ENCODE results near the gene PRR33.

The PRR33 gene

DNA sequence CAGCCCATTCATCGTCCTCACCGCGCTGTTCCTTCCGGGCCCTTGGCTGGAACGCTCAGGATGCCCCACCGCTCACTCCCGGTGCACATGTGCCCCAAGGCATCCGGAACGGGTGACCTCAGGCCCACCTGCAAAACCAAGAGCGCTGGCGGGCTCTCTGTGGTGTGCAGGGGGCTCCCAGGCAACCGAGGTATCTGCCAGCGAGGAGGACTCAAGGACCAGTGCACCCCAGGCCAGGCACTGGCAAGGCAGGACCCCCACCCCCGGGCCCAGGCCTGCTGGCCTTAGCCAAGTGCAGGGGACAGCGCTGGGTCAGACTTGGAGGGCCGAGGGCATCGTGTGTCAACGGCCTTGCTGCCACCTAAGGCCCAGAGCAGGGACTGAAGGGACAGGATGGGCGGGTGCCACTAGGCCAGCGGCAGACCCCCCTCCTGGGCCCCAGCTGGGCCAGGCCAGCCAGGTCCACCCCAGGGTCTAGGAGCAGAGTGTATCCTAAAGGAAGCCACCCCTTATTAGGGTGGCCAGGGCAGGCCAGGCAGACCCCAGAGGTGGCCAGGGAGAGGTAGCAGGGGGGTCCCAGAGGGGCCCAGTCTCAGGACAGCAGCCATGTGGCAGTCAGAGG is 36.3 kb upstream of the PRR33 start:
- no peak for DNase-seq

DNA sequence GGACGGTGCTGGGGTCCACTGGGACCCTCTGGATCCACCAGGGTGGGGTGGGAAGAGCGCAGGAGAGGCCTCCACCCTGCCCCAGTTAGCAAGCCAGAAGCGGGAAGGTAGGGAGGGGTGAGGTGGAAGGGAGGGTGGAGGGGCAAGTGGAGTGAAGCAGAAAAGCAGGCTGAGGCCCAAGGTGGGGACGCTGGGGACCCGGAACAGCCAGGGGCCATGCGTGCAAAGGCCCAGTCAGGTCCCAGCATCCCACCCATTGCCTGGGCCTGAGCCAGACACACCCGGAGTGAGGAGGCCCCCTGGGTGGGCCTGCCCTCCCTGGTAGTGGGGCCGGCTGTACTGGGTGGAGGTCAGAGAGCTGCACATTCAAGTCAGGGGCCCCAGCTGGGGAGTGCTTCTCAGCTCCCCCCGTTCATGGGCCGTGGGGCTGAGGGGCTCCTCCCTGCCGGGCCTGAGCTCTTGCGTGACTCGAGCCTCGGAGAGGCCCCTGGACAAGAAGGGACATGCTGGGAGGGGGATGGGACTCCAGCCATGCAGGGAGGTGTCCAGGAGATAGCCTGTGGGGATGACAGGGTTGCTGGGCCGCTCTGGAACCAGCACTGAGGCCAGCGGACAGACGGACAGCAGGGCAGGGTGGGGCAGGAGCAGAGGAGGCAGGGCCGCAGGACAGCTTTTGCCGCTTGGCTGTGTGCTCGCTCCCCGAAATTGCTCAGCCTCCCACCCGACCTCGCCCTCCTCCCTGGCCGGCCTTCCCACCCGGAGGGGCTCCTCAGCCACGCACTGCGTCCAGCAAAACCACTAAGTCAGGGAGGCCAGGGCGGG is 35.5 kb upstream of the PRR33 start:
- DNase-seq: no peak

DNA sequence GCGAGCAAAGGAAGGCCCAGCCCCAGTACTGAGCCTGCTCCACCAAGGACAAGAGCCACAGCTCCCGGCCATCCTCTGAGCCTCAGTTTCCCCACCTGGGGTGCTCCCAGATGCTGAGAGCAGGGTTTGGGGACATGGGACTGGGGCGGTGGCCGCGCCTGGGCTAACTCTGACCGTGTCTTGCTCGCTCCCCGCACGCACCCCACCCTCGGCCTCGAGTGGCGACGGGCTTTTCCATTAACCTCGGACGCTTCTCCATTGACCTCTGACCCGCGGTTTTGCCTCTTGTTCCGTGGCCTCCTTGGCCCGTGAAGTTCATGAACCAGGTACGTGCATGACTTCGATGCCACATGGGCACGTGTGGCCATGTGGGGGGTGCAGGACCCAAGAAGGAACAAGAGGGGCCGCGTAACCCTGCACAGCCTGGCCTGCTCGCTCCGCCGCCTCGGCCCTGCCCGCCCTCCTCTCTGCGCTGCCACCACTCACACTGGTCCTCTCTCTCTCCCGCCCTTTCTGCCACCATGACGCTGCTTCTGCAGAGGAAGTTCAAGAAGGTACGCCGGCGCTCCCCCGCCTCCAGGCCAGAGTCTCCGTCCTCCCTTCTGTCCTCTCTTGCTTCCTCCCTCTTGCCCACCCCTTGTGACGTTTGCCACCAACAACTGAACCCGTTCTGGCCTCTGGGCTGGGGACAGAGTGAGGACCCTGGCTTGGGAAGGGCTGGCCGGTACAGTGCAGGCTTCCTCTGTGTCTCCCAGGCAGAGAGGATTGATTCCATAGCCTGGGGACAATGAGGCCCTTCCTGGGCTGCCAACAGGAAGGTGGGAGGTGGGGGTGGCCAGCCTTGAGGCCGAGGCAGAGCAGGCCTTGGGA is 34.7 kb upstream of the PRR33 start:
- no peak for DNase-seq

DNA sequence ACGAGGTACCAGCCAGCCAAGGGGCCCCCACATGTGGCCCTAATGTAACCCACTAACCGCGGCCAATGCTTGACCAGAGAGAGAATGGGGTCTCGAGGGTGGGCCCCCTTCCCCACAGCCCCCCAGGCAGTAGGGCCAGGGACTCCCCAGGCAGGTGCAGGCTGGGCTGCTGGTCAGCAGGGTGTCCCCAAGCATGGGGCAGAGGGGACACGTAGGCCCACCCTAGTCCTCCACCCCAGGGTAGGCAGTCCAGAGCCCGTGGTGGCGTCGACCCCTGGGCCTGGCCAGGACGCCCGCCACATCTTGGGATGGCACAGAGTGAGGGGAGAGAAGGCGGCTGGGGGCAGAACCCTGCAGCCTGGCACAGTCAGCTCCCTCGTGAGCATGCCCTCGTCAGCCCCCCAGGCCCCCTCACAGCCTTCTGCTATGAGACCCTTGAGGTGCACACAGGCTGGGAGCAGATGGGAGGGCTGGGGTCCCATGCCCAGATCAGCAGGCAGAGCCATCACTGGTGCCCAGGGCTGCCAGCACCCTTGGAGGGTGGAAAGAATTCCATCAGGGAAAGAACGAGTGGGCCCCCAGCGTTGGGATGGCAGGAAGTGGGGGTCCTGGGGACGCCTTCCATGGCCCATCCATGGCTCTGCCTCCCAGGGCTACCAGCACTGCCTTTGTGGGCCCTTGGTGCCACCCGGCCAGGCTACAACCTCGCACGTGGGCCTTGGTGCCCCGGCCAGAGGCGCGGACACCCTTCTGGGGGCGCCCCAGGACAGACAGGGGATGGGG is 33.9 kb upstream of the PRR33 start:
- no peak for DNase-seq

GRCh38 chr11:1924646-1925372 is 33.1 kb upstream of the PRR33 start:
- DNase-seq: no peak

GRCh38 chr11:1924181-1924580 is 32.5 kb upstream of the PRR33 start:
- DNase-seq: no peak

GRCh38 chr11:1923201-1923956 is 31.7 kb upstream of the PRR33 start:
- DNase-seq: no peak

DNA sequence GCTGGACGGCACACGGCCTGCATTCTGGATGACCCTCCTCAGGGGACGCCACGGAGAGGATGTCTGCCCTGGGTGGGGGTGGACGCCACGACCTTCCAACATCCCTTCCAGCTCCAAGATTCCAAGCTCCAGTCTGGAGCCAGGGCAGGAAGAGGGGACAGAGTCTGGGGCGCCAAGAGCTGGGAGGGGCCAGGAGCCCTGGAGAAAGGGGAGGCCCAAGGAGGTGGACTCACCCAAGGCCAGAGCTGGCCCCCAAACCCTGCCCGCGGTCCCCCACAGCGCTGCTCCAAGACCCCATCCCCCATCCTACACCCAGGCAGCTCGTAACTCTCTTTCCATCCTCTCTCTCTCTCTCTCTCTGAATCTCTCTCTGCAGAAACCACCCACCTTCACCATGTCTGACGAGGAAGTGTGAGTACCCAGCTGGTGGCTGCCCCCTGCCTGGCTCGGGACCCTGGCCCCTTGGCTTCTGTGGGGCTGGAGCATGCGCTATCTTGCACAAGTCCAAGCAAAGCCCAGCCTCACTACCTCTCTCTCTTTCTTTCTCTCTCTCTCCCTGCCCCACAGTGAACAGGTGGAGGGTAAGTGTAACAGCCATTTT is 30.9 kb upstream of the PRR33 start:
- no peak for DNase-seq

DNA sequence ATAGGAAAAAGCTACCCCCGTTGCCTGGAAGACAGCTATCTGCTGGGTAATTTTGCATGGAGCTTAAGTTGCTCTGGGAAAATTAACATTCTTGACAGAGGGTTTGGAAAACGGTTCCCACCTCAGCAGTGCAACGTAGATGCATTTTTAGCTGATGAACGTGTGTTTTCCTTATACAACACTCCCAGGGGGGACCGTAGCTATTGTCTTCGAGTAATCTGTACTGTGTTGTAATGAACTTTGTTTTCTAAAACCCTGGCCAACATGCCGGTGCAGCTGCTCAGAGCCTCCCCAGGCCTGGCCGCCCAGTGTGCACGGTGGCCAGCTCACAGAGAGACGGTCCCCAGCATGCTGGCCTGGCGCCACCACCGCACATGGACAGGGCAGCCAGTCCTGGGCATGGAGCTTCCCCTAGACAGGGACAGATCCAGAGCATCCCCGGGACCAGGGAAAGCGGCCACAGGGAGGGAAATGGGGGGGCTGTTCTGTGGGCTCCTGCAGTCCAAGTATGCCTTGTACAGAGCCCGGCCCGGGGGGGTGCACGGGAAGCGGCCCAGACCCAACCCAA is 30.0 kb upstream of the PRR33 start:
- no peak for DNase-seq

DNA sequence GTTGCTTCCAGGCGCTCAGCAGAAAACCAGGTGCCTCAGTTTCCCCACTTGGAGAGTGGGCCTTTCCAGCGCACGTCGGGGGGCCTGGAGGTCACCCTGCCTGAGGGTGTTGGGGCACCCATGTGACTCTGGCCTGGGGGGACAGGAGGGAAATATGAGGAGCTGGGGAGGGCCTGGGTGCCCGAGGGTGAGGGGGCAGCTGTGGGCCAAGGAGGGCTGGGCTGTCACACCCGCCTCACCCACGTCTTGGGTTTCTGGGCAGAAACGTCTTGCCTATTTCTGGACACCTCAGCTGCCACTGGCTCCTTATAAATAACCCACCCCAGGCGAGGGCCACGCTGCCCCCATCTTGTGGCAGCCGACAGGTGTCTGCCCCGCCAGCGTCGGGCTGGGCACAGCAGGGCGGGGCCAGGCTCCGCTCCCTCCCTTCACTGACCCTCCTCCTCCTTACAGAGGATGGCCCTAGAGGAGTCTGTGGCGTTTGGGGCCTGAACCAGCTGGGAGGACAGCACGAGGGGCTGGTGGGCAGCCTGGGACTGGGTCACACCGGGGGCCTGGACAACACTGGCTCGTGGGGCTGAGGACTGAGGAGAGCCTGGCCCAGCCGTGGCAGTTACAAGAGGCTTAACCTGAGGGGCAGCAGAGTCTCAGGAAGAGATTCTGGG is 29.3 kb upstream of the PRR33 start:
- no peak for DNase-seq

DNA sequence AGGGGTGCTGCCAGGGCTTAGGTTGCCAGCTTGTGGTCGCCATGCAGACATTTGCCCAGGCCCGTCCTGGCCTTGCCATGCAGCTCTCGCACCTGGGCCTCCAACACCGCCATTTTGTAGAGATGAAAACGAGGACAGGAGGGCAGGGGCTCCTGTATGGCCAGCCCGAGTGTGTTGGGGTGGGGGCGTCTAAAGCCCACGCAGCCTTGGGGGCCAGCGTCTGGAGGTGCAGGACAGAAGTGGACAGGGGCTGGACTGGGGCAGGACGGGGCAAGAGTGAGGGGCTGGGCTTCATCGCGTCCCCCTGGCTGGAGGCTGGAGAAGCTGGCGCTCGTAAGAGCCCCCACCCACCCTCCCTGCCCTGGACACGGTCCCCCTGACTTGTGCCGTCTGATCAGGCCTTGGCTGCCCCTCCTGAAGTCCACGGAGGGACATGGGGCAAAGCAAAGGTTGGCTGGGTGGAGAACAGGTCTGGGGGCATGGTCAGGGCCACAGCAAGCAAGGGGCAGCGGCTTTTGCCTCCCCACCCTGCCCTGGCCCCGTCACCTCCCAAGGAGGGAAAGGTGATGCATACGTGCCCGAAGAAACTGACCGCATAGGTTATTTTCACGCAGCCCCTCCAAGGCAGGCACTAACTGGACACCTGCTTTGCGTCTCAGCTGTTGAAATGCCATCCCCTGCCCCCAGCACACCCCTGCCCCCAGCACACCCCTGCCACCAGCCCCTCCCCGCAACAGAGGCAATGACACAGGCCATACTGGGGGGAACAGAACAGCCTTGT is 28.6 kb upstream of the PRR33 start:
- no peak for DNase-seq

GRCh38 chr11:1919391-1920127 is 27.9 kb upstream of the PRR33 start, which contains the start of gene TNNT3:
Gene TNNT3, plus strand, starts transcription at chr11:1919703. Its CDS starts 3,172 bp downstream, at chr11:1922875.
- no peak for DNase-seq

DNA sequence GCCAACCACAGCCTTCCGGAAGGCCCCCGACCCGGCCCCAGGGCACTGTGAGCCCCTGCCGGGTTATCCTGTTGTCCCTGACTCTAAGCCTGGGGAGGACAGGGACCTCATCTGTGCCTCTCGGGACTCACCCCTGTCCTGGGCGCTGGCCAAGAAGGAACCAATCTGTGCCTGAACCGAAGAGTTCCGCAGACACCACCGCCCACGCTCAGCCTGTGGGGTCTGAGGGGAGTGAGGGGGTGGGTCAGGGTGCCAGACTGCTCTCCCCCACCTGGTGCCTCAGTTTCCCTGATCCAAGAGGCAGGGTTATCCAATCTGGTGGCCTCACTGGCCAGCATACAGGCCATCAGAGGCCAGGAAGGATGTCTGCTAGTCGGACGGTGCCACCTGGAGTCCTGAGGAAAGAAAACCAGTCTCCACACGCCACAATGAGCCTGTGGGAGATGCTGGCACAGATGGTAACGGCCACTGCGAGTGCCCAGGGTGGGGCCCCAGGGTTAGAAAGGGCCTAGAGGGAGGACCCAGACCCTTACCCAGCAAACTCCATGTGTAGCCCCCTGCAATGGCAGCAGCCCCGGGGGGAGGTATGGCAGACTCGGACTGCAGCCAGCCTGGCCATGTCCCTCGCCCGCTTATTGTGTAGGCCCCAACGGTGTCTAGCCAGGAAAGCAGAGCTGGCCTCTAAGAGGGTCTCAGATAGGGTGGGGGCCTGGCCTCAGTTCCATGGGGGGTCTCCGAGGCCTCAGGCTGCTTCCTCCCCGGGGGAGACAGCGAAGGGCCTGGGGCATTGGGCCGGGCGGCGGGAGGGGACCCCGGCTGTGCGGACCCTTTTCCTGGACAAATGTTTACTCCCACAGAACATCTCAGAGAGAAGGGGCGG is 27.0 kb upstream of the PRR33 start:
- DNase-seq: no peak

- no peak for DNase-seq
These were observed 26.1 kb upstream of the PRR33 start for GRCh38 chr11:1917523-1918435.

- no peak for DNase-seq
These were observed 25.4 kb upstream of the PRR33 start for GRCh38 chr11:1916986-1917522.

All from activated T-cell treated with anti-CD3 and anti-CD28 coated beads for 4 hours (primary cell).